NCI-H1694 (cell line): ENCODE data around the gene MRPL20.
"Not testable (repeated sequence)": the region's sequence is repeated elsewhere in the genome, so short reads cannot be mapped to it uniquely, and the experiment has no call there.

Experiments
- DNase-seq: peaks from one replicate; lab custom pipeline; 2025; lab: John Stamatoyannopoulos, UW

Gene MRPL20

GRCh38 chr1:1425753-1426495 is 18.8 kb upstream of the MRPL20 start:
- DNase-seq, result no peak

DNA sequence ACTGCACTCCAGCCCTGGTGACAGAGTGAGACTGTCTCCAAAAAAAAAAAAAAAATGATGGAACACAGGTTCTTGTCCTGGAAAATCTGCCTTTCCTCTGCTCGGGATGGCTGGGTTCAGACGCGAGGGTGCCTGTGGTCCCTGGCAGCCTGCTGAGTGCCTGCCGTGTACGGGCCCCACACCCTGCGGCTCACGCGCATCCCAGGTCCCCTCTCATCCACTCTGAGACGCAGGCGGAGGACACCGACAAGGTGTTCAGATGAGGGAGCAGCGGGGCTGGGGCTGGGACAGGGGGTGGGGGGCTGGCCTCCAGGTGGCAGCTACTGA is 18.3 kb upstream of the MRPL20 start:
- DNase-seq, result no peak

- no peak for DNase-seq
These were observed 17.6 kb upstream of the MRPL20 start for GRCh38 chr1:1424707-1425106.

DNA sequence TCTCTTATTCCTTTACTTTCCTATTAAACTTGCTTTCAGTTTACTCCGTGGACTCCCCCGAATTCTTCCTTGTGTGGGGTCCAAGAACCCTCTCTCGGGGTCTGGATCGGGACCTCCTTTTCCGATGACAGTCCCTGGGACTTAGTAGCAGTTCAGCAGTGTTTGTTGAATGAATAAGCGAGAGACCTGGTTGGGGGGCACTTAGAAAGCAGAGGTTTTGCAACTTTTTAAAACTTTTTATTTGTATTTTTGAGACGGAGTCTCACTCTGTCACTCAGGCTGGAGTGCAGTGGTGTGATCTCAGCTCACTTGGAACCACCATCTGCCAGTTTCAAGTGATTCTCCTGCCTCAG is 16.1 kb upstream of the MRPL20 start:
- DNase-seq, result no peak

GRCh38 chr1:1422465-1423244 is 15.6 kb upstream of the MRPL20 start:
- DNase-seq, result no peak

GRCh38 chr1:1421907-1422464 is 14.9 kb upstream of the MRPL20 start:
- DNase-seq, result no peak

GRCh38 chr1:1421147-1421906 is 14.2 kb upstream of the MRPL20 start, which contains the start of gene ANKRD65:
Gene ANKRD65, minus strand, starts transcription at chr1:1421276. Its CDS starts 271 bp downstream, at chr1:1421005.
- peak; percentile 48 for DNase-seq

- no peak for DNase-seq
These were observed 13.6 kb upstream of the MRPL20 start for GRCh38 chr1:1420654-1421141.

DNA sequence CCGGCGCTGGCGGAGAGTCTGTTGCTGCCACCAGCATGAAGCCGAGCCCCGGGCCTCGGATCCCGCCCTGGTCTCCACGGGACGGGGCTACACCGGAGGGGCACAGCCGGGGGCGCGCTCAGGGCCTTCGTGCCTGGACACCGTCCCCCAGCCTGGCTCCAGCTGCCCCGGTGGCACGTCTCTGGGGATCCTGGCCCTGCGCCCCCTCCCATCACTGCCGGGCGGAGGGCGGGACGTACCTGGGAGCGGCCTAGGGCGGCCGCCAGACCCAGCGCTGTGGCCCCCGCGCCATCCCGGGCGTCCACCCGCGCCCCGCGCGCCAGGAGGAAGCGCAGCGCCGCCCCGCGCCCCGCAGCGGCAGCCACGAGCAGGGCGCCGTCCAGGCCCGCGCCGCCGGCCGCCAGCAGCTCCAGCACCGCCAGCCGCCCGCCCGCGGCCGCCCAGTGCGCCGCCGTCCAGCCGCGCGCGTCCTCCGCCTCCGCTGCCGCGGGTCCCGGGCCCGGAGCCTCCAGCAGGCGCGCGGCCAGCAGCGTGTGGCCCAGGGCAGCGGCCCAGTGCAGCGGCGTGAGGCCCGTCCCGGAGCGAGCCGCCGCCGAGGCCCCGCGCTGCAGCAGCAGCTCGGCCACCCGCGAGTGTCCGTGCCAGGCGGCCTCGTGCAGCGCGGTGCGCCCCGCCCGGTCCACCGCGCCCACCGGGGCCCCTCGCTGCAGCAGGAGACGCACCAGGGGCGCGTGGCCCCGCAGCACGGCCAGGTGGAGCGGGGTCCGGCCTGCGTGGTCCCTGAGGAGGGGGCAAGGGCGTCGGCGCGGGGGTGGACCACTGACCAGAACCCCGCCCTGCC is 12.9 kb upstream of the MRPL20 start:
- no peak for DNase-seq

DNA sequence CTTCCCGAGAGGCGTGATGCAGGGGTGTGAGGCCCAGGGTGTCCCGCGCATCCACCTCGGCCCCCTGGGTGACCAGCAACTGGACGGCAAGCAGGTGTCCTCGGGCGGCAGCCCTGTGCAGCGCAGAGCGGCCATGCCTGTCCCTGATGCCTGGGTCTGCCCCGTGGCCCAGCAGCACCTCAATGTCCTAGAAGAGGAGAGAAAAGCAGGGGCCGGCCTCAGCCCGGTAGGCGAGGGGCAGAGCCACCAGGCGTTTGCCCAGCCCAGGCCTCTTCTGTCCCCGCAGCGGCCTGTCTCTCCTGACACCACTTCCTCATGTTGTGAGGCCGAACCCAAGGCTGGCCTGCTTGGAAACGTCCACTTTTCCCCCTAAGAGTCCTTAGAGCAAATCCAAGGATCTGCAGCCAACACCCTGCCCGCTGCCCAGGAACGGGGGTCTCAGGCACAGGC is 12.3 kb upstream of the MRPL20 start:
- DNase-seq, result no peak

GRCh38 chr1:1418464-1419362 is 11.6 kb upstream of the MRPL20 start:
- DNase-seq, result no peak

- not testable (repeated sequence) for DNase-seq
These were observed 10.9 kb upstream of the MRPL20 start for GRCh38 chr1:1417825-1418463.

DNA sequence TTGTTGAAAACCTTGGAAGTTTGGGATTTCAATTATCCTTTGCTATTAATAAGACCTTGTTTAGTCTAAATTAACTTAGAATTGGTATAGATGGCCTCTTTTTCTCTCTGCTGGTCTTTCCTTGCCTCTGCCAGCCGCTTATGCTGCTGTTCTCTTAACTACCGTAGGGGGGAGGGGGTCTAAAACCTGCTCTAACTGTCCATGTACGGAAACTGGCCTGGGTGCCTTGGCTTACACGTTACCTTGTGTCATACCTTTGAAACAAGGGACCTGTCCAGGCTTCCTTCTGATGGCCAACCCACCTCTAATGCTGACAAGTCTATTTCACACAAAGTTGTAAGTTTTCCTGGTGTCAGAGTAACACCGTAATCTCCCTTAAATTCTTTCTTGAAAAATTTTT is 10.3 kb upstream of the MRPL20 start:
- DNase-seq, result not testable (repeated sequence)

DNA sequence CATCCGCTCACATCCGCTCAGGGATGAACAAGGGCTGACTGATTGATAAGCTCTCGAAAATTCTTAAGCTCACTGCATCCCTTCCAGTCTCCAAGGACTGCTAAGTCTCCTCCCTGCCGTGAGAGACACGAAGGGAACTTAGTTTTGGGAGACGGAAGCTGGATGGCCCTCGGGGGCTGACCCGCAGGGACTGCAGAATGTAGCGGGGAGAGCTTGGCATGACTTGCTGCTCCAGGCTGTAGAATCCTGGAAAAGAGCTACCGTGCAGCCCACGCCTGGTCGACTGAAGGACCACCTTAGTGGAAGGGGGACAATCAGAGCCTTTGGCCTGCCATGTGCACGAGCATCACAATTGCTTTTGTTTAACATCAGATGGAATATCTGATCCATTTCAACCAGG is 8.7 kb upstream of the MRPL20 start:
- no peak for DNase-seq

GRCh38 chr1:1412311-1412902 is 5.3 kb upstream of the MRPL20 start:
- not testable (repeated sequence) for DNase-seq

GRCh38 chr1:1411626-1412025 is 4.5 kb upstream of the MRPL20 start:
- DNase-seq, result no peak

- not testable (repeated sequence) for DNase-seq
These were observed 3.1 kb upstream of the MRPL20 start for GRCh38 chr1:1410238-1410637.

GRCh38 chr1:1407636-1408318 is 684 bp upstream of the MRPL20 start:
- DNase-seq, result no peak
